Stimulated activated CD8-positive, alpha-beta memory T cell treated with anti-CD3 and anti-CD28 coated beads, Interleukin-15, amount 100 ng/mL, for 4 hours (primary cell): Measurements from ENCODE around the gene S100A2.
A peak's percentile ranks its signal among the peaks of the same experiment; 100 is the strongest.
"Not testable (repeated sequence)": the region's sequence is repeated elsewhere in the genome, so short reads cannot be mapped to it uniquely, and the experiment has no call there.

ENCODE experiments used
- DNase-seq, 2 donors: peaks; one replicate each; pipeline ENCODE4 v3.0.0-alpha.2; 2020; ENCODE audit warnings: low read depth in 2 of 2

Gene S100A2

DNA sequence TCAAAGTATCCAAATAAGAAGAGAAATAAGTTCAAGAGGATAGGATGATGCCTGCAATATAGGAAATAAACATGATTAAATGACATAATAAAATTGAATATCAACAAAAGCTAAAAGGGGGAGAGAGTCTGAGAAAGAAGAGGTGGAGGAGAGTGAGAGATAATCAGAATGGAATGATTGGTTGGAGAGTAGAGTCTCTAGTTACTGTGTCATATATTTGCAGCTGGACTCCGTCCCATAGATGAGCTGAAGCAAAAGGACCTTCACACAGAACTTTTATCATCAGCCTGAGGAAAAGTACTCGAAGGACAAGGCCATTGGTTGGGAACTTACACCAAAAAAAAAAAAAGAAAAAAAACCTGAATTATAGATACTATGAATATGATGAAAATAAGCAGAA is 22.8 kb upstream of the S100A2 start:
- DNase-seq, result no peak

DNA sequence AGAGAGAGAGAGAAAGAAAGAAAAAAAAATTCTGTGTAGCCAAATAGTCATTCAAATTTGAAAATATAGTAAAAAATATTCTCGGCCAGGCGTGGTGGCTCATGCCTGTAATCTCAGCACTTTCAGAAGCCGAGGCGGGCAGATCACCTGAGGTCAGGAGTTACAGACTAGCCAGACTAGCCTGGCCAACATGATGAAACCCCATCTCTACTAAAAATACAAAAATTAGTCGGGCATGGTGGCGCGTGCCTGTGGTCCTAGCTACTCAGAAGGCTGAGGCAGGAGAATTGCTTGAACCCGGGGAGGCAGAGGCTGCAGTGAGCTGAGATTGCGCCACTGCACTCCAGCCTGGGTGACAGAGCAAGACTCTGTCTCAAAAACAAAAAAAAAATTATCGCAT is 22.4 kb upstream of the S100A2 start:
- DNase-seq, result not testable (repeated sequence)

DNA sequence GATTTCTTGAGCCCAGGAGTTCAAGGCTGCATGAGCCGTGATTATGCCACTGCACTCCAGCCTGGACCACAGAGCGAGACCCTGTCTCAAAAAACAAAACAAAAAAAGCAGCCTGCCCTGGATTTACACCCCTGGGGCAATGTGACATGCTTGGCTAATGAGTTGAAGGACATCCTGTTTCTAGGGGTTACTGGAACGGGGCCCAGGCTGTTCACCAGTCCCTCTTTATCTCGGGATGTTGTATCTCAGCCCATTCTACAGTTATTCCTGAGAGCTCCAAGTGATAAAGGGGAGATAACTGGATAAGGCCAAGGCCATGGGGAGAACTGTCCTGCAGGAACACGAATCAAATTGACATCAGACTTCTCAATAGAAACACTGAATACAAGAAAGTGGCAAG is 21.7 kb upstream of the S100A2 start:
- DNase-seq, result no peak

DNA sequence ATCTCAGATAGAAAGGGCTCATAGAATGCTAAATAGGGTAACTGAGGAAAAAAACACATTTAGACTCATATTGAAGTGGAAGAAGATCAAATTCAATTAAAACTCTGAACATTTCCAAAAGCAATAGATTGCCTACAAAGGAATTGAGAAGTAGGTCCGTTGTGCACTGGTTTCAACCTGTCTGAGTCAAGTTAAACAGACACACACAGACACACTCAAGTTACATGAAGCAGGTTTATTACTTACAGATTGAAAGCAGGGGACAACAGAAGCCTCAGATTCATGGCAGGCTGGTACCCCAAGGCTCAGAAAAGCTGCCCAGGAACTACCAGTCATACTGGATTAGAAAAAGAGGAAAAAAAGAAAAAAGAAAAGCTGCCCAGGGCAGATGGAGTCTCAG is 20.7 kb upstream of the S100A2 start:
- no peak for DNase-seq

DNA sequence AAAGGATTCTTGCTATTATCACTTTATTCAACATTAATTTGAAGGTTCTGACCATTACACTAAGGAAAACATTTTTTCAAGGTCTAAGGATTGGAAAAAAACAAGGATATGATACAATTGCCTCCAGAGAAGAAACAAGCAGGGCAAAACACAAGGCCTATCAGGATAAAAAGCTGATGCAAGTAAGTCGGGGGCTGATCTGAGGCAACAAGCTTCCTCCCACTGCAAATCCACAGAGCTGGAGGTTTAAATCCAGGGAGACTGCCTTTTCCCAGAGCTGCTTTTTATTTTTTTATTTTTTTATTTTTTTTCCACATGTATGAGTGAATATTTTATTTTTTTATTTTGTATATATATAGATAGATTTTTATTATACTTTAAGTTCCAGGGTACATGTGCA is 19.4 kb upstream of the S100A2 start:
- DNase-seq, result no peak

DNA sequence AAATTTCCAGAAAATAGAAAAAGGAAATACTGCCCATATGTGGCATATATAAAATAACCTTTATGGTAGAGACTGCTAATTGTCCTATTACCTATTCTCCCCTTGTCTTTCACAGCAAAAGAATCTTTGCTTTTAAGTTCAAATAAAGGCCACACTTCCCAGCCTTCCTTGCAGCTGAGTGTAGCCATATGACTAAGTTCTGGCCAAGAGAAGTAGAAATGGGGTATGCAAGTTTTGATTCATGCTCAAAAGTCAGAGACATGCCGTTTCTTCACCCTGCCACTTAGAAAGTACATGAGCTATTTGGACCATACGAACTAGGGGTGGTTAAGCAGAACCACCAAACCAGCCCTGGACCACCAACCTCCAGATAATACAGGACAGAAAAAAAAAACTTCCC is 18.3 kb upstream of the S100A2 start:
- no peak for DNase-seq

DNA sequence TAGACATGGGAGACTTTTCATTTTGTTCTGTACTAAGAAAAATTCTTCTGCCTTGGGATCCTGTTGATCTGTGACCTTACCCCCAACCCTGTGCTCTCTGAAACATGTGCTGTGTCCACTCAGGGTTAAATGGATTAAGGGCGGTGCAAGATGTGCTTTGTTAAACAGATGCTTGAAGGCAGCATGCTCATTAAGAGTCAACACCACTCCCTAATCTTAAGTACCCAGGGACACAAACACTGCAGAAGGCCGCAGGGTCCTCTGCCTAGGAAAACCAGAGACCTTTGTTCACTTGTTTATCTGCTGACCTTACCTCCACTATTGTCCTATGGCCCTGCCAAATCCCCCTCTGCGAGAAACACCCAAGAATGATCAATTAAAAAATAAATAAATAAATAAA is 17.9 kb upstream of the S100A2 start:
- DNase-seq, result not testable (repeated sequence)

DNA sequence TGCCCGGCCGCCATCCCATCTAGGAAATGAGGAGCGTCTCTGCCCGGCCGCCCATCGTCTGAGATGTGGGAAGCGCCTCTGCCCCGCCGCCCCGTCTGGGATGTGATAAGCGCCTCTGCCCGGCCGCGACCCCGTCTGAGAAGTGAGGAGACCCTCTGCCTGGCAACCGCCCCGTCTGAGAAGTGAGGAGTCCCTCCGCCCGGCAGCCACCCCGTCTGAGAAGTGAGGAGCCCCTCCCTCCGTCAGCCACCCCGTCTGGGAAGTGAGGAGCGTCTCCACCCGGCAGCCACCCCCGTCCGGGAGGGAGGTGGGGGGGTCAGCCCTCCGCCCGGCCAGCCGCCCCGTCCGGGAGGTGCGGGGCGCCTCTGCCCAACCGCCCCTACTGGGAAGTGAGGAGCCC is 17.2 kb upstream of the S100A2 start:
- DNase-seq, result not testable (repeated sequence)

DNA sequence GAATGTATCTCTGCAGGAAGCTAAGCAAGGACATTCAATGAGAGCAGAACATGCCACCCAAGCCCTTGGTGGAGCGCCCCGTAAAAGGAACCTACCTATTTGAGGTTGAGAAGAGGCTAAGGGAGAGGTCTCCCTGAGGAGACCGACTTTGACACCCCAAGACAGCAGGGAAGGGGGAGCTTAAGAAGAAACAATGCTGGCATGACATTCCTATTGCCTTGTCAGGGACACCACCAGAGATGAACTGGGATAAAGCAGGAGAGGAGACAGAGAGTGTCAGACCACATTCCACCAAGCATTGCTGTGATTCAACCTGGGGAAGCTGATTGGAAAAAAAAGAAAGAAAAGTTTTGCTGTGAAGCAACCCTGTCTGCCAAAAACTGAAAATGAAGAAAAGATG is 13.3 kb upstream of the S100A2 start:
- no peak for DNase-seq

DNA sequence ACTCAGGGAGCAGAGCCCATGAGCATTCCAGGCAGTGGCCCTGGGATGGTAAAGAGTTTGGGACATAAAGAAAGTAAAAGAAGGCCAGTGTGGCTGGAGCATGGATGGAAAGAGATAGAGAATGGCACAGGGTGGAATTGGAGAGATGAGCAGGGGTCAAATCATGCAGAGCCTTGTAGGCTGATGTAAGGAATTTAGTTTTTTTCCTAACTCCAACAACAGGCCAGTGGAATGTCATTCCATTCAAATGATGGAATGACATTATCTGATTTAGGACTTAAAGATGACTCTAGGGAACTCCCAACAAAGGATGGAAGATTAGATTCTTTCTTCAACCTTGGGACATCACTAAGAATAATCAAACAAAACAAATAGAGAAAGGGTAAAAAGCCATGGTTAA is 12.8 kb upstream of the S100A2 start:
- DNase-seq, result no peak

DNA sequence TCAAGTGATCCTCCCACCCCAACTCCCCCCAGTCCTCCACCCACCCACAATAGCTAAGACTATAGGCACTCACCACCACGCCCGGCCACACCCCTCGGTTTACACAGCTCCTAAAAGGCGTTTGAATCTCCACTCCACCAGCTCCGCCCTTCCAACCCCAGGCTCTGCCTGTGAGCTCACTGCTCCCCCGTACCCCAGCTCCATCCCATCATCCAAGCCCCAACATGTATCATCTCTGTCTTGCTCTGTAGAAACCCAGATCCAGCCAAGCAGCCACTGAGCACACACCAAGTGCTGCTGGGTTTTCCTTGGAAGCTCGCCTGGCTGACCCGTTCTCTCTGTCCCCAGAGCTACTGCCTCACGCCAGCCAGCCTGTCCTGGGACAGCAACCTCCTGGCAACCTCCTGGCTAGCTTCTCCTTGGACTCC is 12.0 kb upstream of the S100A2 start:
- no peak for DNase-seq

DNA sequence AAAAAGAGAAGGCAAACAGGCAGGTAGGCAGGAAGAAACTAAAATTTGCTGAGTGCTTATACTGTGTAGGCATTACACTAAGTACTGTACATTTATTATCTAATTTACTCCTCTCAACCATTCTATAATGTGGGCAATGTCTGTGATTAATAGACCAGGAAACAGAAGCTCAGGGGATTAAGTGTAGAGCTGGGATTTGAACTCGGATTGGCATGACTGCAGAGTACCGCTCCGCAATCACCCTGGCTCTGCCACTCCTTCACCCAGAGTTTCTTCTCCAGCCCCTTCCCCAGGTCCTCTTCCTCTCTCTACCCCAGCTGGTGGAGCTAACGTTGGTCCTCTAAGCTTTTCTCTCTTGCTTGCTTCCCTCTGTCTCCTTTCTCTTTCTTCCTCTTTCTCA is 11.5 kb upstream of the S100A2 start:
- no peak for DNase-seq

DNA sequence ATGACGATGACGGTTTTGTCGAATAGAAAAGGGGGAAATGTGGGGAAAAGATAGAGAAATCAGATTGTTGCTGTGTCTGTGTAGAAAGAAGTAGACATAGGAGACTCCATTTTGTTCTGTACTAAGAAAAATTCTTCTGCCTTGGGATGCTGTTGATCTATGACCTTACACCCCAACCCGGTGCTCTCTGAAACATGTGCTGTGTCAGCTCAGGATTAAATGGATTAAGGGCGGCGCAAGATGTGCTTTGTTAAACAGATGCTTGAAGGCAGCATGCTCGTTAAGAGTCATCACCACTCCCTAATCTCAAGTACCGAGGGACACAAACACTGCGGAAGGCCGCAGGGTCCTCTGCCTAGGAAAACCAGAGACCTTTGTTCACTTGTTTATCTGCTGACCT is 9.9 kb upstream of the S100A2 start:
- DNase-seq, result not testable (repeated sequence)

DNA sequence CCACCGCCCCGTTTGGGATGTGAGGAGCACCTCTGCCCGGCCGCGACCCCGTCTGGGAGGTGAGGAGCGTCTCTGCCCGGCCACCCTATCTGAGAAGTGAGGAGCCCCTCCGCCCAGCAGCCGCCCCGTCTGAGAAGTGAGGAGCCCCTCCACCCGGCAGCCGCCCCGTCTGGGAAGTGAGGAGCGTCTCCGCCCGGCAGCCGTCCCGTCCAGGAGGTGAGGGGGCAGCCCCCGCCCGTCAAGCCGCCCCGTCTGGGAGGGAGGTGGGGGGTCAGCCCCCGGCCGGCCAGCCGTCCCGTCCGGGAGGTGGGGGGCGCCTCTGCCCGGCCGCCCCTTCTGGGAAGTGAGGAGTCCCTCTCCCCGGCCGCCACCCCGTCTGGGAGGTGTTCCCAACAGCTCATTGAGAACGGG is 9.4 kb upstream of the S100A2 start:
- not testable (repeated sequence) for DNase-seq

DNA sequence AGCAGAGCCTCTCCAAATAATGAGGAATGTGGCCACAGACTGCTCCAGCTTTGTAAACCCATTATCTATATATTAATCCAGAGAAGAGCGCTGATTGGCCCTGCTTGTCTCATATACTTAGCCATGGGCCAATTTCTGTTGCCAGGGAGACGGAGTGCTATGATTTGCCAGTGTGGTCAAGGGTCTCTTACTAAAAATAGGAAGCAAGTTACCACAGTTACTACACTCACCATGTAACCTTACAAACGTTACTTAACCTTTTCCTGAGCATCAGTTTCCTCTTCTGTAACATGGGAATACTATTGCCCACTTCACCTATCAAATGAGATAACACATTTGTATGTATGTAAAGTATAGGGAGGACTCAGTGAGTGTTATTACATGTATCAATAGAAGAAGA is 7.7 kb upstream of the S100A2 start:
- no peak for DNase-seq

DNA sequence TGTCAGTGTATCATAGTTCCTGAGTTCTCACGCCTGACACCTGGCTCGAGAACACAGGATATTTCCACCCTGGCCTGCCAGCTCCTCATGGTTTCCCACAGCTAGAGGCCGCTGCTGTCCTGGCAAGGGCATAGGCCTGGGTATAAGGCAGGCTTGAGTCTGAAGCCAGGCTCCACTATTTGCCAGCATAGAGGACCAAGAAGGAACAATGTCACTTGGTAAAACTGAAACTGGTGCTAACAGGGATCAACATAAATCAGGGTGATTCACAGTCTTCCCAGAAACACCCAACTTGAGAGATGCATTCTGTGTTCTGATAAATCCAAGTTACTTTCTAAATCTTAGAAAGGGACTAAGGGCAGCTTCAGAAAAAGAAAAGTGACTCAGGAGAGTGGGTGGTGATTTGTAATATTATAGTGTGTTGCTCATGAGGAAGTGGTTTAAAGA is 6.9 kb upstream of the S100A2 start:
- no peak for DNase-seq

DNA sequence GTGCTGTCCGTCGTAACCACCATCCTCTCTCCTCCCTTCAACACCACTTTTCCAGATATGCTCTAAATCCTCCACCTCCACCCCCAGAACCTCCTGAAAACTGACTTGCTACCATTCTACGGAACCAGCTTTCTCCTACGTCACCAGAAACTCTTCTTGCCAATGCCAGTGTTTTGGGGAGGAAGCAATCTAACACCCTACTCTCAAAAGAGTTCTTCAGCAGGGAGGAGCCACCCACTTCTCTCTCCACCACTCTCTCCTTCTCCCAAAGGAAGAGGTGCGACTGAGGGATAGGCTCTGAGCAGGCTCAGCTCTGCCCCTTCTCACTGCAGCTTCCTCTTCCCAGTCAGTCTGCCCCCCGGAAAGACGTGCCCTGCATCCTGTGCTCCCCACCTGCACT is 6.1 kb upstream of the S100A2 start:
- DNase-seq, result no peak

DNA sequence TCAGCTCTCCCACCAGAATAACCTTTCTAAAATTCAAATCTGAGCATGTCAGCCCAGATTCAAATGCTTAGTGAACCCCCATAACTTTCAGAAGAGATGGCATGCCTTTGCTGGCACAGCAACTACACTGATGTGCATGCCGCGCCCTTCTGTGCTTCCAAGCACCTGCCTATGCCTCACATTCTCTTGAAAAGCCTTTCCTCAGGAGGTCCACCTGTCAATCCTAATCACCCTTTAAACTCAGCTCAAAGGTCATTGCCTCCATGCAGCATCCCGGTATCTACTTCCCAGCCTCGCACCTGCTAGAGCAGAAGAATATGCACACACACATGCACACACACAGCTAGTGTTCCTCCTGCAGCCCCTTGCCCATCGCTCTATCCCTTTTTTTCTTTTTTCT is 5.2 kb upstream of the S100A2 start:
- no peak for DNase-seq

DNA sequence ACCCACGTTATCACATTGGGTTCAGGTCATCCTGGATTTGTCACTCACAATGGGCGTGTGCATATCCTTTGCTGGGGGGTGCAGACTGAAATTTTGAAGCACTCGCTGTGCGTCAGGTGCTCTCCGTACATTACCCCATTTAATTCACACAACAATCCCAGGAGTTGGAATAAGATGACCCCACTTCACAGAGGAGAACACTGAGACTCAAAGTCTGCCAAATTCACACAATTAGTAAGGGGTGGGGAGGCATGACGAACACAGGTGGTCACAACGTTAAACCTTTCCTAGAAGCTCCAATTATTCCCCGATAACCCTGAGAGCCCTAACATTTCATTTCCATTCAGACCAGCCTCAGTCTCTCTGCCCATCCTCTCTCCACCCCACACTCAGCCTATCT is 3.8 kb upstream of the S100A2 start:
- no peak for DNase-seq

DNA sequence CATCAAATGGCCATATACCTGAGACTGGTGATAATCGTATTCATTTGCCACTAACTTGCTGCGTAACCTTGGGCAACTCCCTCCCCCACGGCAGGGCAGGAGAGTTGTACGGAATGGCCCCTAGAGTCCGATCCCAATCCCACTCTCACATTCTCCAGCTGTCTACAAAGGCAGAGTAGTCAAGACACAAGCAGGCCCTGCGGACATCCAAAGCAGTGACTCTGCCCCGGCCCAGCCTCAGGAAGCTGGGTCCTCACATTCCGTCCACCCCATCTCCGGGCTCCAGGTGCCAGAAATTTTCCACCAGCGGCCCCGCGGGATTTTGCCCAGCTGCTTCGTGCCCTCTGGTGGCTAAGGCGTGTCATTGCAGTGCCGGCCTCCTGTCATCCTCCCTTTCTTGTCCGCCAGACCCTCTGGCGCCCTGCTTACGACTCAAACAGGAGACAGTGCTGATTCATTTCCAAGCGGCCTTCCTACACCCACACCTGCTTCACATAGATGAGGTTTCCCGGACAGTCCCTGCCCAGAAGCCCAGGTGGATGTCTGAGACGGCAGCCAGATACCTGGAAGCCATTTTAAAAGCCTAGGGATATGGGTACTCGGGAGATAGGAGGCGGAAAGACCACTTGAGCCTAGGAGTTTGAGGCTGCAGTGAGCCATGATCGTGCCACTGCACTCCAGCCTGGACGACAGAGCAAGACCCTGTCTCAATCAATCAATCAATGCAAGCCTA is 2.9 kb upstream of the S100A2 start:
- DNase-seq, result peak; percentile 44 to 66

DNA sequence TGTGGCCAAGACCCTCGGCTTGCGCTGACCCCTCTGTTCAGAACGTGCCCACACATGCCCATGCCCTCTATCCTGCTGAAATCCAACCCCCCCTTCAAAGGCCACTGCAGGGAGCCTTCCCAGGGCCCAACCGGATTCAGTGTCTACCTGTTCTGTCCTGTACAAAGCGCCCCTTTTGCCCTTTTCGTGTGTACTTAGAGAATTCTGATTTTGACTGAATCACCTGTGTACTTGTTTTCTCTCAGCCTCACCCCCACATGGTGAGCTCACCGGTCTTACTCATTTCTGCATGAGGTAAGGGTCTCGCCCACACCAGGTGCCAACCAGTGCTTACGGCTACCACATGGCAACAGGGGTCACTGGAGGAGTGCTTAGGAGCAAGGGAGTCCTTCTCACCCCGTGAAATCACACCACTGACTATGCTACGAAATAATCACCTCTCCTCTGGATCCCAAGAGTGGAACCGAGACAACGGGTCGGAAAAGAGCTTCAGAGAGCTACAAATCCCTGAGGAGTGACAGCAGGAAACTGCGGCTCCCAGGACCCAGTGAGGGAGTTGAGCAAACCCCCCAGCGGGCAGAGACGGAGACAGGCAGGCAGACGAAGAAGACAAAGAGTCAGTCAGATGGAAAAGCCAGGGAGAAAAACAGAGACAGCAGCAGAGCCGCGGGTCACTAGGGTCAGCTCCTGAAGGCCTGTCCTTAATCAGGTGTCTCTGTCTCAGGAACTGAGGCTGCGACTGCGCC is 2.1 kb upstream of the S100A2 start:
- DNase-seq, result no peak

DNA sequence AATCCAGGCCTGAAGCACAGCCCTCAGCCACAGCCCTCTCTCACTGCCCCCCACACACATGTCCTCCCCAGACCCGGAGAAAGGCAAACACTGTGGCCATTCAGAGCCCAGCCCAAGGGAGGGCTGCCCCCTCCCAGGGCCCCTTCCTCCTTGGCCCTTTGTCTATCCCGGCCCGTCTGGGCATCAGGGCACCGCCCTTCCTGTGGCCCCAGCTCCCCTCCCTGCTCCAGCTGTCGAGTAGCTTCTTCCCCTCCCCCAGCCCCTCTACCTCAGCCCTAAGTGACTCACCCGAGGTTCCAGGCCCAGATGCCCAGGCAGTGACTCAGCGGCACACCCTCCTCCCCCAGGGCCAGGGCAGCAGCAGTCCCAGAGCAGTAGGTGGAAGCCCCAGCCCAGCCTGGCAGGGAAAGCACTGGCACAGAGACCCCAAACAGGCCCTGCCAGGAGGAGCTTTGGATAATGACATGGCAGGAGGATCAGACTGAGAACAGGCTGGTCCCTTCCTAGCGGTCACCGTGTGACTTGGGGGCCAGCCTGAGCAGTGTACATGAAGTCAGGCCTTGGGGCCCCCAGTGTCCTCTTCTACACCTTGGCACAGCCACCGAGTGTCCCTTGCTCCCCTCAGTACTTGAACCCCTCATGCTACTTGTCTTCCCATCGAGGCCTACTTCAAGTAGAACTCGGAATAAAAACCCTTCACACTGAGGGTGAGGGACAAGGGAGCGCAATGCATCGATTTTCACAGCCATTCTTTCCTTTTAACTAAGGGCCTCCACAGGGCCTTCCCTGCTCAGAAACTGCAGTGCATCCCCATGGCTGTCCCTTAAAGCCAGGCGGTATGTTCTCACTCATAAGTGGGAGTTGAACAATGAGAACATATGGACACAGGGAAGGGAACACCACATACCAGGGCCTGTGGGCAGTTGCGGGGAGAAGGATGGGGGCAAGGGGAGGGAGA is 1.0 kb upstream of the S100A2 start:
- peak; percentile 72 to 90 for DNase-seq
